ENCODE measurements around the gene LIPJ. TPM values are rescaled to one million over a fixed set of nuclear protein-coding genes. Genes with fewer than 3 reads are reported as not detected.

LIPJ gene
- total RNA-seq, 1 experiment from 2014 or later: not detected

DNA sequence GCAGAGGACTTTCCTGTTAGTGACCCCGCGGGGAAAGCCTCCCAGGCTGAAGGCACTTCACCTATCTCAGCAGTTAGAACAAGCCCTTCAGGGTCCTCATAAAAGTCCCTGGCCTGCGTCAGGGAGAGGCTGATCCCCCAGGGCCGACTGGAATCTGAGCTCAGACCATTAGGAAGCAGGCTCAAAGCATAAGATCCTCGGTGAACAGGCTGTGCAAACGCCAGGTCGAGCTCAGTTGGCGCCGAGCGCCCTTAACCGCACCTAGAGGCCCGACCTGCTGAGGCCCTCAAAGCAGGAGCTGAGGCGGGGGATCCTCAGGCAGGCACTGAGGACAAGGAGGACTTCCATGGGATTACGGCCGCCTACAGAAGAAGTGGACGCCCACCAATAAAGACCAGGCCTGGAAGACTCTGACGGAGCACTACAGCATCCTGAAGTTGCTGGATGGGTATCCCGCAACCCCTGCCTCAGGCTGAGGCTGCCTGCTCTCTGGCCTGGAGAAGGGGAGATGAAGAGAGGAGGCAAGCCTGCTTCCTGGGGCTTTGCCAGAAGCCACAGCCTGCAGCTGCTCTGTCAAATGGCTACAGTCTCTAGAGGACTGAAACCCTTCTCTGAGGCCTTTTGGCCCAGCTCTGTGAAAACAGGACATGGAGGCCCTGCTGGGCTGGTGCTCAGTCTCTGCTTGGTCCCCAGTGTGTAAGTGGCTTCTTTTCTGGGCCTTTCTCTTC, 29.9 kb downstream of the LIPJ start:
- H3K4me1 ChIP-seq (ENCODE audit: insufficient read depth, low read length): no peaks in the 10 kb centered on the region
- H3K9me3 Mint-ChIP-seq: no peaks in the 10 kb centered on the region; a peak in 1 of 5 replicates
- TF ChIP-seq, protein P1, sequence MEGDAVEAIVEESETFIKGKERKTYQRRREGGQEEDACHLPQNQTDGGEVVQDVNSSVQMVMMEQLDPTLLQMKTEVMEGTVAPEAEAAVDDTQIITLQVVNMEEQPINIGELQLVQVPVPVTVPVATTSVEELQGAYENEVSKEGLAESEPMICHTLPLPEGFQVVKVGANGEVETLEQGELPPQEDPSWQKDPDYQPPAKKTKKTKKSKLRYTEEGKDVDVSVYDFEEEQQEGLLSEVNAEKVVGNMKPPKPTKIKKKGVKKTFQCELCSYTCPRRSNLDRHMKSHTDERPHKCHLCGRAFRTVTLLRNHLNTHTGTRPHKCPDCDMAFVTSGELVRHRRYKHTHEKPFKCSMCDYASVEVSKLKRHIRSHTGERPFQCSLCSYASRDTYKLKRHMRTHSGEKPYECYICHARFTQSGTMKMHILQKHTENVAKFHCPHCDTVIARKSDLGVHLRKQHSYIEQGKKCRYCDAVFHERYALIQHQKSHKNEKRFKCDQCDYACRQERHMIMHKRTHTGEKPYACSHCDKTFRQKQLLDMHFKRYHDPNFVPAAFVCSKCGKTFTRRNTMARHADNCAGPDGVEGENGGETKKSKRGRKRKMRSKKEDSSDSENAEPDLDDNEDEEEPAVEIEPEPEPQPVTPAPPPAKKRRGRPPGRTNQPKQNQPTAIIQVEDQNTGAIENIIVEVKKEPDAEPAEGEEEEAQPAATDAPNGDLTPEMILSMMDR (conservative IDR thresholded peaks at IDR 0.05): no peak
- no peaks in the 10 kb centered on the region for H3K27me3 Mint-ChIP-seq (ENCODE audit: low read depth)
- no peak overlapping the region for H2BK120ac ChIP-seq (ENCODE audit: low read depth, low read length, poor library complexity, severe bottlenecking)
- no peak overlapping the region; a peak in 1 of 7 replicates for H3K27ac Mint-ChIP-seq
- H3K27me3 ChIP-seq (ENCODE audit: insufficient read depth, low read length): no peaks in the 10 kb centered on the region
- no peak overlapping the region for H3K4me3 Mint-ChIP-seq
- no peak overlapping the region for H3K27ac ChIP-seq (ENCODE audit: insufficient read length, low read depth, low read length)
- H3K56ac ChIP-seq (ENCODE audit: insufficient read length, low read depth, low read length): no peak overlapping the region
- H3K4me1 Mint-ChIP-seq: no peaks in the 10 kb centered on the region
- no peak overlapping the region for H2AK5ac ChIP-seq (ENCODE audit: insufficient read length, low read length)
- no peak overlapping the region for H3K18ac ChIP-seq (ENCODE audit: insufficient read length, low read depth, low read length)
- H3K23me2 ChIP-seq (ENCODE audit: insufficient read length, low read depth, low read length, poor library complexity, severe bottlenecking): no peaks in the 10 kb centered on the region
- H3K9ac ChIP-seq (ENCODE audit: extremely low read depth, insufficient read length, low read length): no peak overlapping the region
- H2BK12ac ChIP-seq (ENCODE audit: insufficient read length, low read depth, low read length): no peak overlapping the region
- no peak overlapping the region for H2BK5ac ChIP-seq (ENCODE audit: insufficient read length, low read length)
- H4K5ac ChIP-seq (ENCODE audit: insufficient read length, low read depth, low read length): no peak overlapping the region
- no peak overlapping the region for H4K91ac ChIP-seq (ENCODE audit: insufficient read length, low read depth, low read length)
- H3T11ph ChIP-seq (ENCODE audit: low read length): no peak overlapping the region
- no peak overlapping the region for H3K23ac ChIP-seq (ENCODE audit: insufficient read length, low read depth, low read length)
- H4K20me1 ChIP-seq (ENCODE audit: control insufficient read depth, insufficient read depth, insufficient read length): no peaks in the 10 kb centered on the region
- H2BK15ac ChIP-seq (ENCODE audit: low read depth, low read length): no peak overlapping the region
- no peak overlapping the region for H4K8ac ChIP-seq (replicated peaks; ENCODE audit: insufficient read length, low read depth, low read length)
- no peaks in the 10 kb centered on the region for H3K36me3 Mint-ChIP-seq (ENCODE audit: insufficient read depth in 1 of 3, low read depth in 3 of 3)
- H3K79me1 ChIP-seq (ENCODE audit: insufficient read depth, low read depth, low read length, poor library complexity, severe bottlenecking): no peaks in the 10 kb centered on the region
- H2AFZ ChIP-seq (ENCODE audit: low read length): no peak overlapping the region
- no peak overlapping the region for H3K4ac ChIP-seq (ENCODE audit: low read depth, low read length)
- H2BK20ac ChIP-seq (ENCODE audit: low read depth, low read length, poor library complexity, severe bottlenecking): no peak overlapping the region
- no peaks in the 10 kb centered on the region for H3K79me2 ChIP-seq (ENCODE audit: insufficient read depth, low read length)
- no peak overlapping the region for H3K14ac ChIP-seq (ENCODE audit: insufficient read depth, low read length)
- no peaks in the 10 kb centered on the region for H3K9me3 ChIP-seq (ENCODE audit: control insufficient read depth, low read depth, low read length)
- H3K4me2 ChIP-seq (ENCODE audit: insufficient read depth, insufficient read length, low read length): no peak overlapping the region
- WGBS (ENCODE audit: extremely low coverage, insufficient read length, low lambda C conversion rate): no CpG with 5 or more reads among the region's 18 CpGs
- DNase-seq: no peak
